HG03442 (cell line): Measurements from ENCODE around the gene CATSPER4.
A peak's percentile ranks its signal among the peaks of the same experiment; 100 is the strongest.
"Not testable (repeated sequence)": the region's sequence is repeated elsewhere in the genome, so short reads cannot be mapped to it uniquely, and the experiment has no call there.

Source experiments
- ATAC-seq: cut with Tn5 transposase; IDR thresholded peaks from one replicate; pipeline ENCODE4 v1.9.1; 2021; ENCODE audit warnings: mild to moderate bottlenecking, moderate library complexity; ENCODE audit not compliant: unreplicated experiment

The CATSPER4 gene

DNA sequence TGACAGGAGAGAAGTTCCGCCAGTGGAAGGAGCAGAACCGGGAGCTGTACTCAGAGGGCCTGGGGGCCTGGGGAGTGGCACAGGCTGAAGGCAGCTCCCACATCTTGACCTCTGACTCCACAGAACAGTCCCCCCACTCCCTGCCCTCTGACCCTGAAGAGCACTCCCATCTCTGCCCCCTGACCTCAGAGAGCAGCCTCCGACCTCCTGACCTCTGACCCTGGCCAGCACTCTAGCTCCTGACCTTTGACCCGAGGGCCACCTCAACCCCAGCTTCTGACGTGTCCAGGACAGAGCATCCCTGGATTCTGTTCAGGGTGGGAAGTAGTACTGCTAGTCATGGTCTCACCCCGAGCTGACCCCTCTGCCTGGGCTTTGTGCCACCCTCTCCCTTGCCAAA lies 1.1 kb upstream of the CATSPER4 start:
- ATAC-seq, result no peak

DNA sequence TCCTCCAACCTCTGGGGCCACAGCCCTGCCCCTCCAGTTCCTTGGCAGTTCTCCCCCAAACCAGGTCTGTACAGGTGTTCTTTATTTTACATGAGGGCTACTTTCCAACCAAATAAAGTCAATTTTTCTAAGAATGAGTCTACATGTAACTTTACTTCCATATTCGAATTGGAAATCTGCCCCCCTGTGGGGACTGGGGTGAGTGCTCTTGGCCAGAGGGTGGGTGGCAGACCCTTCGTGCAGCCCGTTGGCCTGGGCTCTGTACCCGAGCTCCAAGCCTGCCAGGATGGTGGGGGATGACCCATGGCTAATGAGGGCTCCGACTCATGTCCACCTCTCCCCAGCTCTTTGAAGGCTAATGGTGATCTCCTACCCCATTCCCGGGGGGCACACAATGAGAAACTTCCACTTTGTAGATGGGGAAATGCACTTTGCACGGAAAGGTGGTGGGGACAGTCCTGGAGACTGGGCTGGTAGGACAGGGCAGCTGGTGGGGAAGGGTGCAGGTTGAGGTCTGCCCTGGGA lies 589 bp upstream of the CATSPER4 start:
- ATAC-seq, result no peak

DNA sequence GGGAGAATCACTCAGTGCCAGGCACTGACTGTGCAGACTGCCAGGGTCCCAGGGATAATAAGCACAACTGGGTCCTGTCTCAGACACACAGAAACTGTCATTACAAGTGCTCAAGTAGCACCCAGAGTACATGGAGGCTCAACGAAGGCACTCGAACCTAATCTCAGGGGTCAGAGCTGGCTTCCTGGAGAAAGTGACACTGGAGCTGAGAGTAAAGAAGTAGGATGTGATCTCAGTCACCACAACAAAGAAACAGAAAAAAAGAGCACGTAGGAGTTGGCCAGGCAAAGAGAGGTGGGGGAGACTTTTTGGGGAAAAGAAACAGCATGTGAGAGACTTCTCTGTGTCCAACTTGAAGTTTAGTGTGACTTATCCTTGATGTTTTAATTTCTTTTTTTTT lies 1.3 kb downstream of the CATSPER4 start:
- ATAC-seq, result no peak

DNA sequence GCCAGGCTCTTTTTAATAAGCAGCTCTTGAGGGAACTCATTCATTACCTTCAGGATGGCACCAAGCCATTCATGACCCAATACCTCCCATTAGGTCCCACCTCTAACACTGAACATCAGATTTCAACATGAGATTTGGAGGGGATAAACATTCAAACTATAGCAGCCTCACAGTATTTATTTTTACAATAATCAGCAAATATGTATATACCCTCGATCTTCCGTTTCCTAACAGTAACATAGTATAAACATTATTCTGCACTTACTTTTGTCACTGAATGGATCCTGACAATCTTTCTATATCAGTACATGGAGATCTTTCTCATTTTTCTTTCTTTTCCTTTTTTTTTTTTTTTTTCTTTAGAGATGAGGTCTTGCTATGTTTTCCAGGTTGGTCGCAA lies 5.4 kb downstream of the CATSPER4 start:
- ATAC-seq, result no peak

DNA sequence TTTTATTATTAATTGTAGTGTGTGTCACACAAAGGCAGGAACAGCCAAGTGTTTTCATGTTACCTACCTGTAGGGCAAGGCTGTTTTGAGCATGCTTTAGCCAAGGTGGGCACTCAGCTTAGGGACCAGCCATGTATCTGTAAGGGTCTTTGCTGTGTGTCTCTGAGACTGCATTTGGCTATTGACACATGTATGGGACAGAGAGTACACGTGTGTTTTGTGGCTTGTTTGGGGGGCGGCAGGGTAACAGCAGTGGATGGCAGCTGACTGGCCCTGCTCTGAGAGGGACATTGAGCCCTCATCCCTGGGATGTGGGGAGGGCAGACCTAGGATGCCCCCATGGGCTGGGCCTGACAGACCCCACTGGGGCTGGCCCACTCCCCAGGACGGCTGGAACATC lies 6.9 kb downstream of the CATSPER4 start:
- ATAC-seq, result no peak

DNA sequence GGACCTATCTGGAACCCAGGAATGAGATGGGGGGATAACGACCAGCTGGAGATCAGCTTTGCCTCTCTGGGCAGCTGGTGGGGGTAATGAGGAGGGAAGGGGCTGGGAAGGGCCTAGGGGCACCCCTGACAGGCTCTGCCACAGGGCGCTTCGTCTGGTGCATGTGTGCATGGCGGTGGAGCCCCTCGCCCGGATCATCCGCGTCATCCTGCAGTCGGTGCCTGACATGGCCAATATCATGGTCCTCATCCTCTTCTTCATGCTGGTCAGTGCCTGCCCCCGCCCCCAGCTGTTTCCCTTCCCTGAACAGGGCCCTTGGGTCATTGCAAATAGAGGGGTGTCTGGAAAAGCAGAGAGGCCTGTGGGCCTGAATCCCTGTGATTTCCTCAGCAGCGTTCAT lies 7.4 kb downstream of the CATSPER4 start:
- ATAC-seq, result no peak

DNA sequence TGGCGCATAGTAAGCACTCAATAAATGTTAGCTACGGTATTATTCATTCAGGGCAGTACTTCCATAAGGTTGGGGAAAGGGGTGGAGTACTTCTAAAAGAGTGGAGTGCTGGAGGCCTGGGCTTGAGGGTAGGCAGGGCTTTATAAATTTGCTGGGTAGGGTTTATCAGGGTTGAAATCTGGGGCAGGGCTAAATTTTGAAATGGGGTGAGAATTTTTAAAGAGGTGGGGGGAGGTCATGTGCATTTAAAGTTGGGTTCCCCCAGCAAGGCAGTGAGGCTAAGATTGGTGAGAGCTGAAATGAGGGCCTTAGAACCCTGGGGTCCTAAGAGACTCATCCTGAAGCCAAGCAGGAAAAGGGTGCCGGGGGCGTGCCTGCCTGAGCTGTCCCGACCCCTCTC lies 10.0 kb downstream of the CATSPER4 start:
- no peak for ATAC-seq

DNA sequence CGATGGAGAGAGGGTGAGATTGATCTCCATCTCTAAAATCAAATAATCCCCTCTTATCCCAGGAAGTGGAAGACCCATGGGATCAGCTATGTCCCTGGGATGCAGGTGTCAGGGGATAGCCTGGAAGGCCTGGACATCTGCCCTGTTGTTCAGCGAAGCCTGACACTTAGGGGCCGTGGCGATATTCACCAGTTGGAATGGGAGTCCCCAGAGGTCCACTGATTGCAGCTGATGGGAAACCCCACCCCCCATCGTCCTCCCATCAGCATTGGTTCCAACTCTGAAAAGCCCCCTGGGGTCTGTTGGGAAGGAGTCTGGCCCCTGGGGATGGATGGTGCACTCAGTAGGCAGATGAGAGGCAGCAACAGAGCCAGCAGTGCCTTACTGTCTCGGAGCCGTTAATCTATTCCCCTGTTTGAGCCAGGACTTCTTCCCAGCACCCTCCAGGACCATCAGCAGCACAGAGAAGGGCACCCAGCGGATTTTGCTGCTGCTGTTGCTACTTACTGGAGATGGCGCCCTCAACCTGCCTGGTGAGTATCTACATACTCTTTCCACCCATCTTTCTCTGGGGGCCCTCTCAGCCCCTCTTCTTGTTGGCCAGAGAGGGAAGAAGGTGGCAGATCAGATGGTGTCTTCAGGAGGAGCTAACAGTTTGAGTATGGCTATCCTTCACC lies 13.4 kb downstream of the CATSPER4 start:
- no peak for ATAC-seq

DNA sequence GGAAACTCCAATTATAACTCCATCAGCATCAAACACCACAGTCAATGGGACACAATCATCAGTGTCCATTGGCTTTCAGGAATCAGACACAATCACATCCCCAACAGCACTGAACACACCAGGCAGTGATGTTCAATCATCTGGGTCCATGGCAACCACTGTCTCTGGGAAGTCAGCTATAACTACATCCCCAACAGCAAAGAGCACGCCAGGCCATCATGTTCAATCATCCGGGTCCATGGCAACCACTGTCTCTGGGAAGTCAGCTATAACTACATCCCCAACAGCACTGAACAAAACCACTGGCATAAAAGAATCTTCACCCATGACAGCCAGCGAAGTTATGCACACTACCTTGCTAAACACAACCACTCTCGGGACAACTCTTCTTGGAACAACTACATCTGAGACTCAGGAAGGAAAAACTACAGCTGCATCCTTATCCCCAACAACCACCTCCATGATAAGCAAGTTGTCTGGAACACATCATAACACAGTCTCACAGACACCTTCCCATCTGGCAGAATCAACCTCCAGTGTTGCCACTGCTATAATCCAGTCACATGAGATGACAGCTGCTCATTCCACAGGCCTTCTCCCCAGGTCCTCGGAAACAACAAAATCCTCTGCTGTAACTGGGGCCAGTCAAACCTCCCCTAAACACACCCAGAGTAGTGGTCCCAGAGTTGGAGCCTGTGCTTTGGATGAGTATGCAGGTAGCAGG lies 19.9 kb downstream of the CATSPER4 start:
- no peak for ATAC-seq

DNA sequence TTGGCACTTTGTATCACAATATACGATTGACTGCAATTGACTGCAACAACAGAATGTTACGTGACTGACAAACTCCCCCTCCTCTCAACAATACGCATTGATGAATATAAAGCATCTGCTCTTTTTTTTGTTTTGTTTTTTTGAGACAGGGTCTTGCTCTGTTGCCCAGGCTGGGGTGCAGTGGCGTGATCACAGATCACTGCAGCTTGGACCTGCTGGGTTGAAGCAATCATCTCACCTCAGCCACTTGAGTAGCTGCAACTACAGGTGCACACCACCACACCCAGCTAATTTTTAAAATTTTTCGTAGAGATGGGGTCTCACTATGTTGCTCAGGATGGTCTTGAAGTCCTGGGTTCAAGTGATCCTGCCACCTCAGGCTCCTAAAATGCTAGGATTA lies 22.3 kb downstream of the CATSPER4 start:
- ATAC-seq, result no peak

DNA sequence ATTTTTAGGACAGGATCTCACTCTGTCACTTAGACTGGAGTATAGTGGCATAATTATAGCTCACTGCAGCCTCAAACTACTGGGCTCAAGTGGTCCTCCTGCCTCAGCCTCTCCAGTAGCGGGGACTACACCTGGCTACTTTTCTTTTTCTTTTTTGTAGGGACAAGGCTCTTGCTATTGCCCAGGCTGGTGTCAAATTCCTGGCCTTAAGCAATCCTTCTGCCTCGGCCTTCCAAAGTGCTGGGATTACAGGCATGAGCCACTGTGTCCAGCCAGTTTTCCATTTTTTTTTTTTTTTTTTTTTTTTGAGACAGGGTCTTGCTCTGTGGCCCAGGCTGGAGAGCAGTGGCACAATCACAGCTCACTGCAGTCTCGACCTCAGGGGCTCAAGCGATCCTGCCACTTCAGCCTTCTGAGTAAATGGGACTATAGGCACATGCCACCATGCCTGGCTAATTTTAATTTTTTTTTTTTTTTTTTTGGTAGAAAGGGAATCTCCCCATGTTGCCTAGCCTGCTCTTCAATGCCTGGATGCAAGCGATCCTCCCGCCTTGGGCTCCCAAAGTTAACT lies 23.0 kb downstream of the CATSPER4 start:
- ATAC-seq, result no peak

DNA sequence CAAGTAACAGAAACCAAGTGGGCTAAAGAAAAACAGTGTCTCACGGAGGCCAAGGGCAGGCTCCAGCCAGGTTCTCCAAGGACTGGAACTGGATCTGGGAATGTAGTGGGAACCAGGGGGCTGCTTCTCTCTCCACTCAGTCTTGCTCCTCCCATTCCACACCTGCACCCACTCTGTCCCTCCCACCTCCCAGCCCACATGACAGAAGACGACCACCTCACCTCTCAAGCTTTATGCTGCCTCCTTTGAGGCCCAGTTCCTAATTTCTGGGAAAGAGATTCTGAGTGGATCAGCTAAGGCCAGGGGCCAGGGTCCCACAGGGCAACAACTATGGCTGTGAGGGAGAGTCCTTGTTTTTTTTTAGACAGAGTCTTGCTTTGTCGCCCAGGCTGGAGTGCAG lies 24.8 kb downstream of the CATSPER4 start:
- no peak for ATAC-seq

DNA sequence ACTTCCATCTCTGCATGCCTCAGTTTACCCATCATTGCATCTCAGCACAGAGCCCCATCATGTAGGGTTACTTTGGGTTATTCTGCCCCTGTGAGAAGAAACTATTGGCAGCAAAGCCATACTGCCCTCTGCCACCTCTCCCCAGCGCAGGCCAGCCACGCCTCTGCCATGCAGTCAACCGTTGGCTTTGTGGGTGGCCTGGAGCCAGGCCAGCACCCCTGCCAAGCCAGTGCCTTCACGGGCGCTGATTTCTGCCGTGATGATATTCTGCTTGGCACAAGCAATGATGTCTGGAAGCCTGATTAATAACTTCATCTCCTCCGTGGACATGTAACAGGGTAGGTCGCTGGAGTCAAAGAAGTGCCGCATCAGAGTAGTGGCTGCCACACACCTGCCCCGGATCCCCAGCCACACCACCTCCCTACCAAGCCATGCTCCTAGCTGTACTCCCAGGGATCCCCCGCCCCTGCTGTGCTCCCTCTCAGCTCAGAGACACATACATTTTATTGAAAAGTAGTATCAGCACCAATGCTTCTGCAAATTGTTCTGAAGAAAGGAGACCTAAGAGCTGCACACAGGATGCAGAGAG lies 28.6 kb downstream of the CATSPER4 start:
- no peak for ATAC-seq

DNA sequence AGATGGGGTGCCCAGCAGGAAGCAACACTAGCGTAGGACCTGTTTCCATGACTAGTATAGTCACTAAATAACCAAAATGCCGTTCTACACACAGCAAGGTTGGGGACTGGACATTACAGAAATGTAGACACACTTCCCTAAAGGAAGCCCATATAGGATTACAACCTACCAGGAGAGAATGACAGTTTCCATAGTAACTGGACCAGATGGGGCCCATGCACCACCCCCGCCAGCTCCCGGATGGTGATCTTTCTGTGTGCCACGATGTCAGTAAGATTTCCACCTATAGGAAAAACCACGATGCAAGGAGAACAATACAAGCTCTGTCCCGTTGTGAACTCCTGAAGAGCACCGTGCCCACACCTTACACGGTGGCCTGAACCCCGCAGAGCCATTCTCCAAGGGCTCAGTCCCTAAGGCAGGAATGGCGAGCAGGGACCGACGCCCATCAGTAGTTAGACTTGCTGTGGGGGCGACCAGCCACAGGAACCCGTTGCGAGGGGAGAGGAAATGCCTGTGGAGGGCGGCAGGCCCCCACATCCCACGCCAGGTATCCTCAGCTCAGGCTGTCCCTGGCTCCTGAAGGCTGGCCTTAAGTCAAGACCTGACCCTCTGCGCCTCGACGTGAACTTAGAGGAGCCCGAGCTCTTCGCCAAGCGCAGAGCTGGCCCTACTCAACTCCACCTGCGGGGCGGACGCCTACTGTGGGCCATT lies 30.0 kb downstream of the CATSPER4 start:
- ATAC-seq, result no peak

DNA sequence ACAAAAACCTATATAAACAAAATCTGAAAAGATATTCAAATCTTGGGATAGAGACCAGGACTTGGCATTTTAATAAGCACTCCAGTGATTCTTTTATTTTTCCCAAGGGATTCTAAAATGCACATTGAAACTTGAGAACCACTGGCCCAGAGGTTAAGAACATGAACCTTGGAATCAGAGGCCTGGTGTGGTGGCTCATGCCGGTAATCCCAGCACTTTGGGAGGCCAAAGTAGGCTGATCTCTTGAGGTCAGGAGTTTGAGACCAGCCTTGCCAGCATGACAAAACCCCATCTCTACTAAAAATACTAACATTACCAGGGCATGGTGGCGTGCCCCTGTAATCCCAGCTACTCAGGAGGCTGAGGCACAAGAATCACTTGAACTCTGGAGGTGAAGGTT lies 30.7 kb downstream of the CATSPER4 start:
- no peak for ATAC-seq

DNA sequence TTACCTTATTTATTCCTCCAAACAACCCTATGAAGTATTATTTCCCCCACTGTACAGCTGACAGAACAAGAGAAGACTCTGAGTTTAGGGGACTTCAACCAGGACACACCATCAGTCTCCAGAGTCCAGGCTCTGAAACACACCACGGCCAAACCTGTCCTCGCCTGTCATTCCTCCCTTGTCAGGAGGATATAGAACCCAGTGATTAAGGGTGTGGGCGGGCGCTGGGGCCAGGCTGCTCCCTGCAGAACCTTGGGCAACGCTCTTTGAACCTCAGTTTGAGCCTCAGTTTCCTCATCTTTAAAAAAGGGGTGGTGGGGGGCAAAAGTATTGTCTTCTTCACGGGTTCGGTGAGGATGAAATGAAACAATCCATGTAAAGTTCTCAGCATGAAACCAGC lies 34.2 kb downstream of the CATSPER4 start:
- no peak for ATAC-seq

DNA sequence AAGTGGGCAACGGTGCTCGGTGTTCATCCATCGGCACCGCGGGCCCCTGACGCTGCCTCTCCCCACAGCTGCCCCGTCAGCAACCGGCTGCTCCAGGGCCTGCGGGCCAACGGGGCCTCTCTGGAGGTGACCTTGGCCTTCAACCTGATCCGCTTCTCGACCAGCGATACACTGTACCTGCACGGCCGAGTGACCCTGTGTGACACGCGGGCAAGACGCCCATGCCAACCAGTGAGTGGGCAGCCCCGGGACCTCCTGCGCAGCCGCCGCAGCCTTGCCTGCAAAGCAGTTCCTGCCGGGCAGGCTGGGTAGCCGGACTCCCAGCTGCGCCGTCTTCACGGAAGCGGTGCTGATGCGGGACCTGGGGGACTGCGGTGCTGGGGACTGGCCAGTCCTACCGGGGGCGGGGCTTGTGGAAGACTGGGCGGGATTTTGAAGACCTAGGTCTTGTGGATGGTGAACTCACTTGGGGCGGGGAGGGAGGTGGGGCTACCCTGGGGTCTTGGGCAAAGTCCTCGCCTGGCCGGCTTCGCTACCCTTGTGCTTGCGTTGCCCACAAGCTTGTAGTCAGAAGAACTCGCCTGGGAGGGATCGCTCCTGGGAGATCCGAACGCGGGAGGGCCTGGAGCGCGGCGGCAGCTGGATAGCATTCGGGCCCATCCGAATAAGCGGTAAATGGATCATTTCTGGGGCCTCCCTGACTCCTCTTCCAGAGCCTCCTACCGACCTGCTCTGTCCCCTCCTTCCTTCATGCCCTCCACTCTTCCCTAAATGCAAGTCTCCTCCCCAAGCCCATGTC lies 34.8 kb downstream of the CATSPER4 start:
- no peak for ATAC-seq

DNA sequence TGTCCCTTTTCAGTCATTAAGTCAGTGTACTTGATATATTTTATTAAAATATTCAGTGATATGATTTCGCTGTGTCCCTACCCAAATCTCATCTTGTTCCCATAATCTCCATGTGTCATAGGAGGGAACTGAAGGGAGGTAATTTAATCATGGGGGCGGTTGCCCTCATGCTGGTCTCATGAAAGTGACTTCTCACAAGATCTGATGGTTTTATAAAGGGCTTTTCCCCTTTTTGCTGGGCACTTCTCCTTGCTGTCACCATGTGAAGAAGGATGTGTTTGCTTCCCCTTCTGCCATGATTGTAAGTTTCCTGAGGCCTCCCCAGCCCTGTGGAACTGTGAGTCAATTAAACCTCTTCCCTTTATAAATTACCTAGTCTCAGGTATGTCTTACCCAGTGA lies 40.3 kb downstream of the CATSPER4 start:
- ATAC-seq, result not testable (repeated sequence)

DNA sequence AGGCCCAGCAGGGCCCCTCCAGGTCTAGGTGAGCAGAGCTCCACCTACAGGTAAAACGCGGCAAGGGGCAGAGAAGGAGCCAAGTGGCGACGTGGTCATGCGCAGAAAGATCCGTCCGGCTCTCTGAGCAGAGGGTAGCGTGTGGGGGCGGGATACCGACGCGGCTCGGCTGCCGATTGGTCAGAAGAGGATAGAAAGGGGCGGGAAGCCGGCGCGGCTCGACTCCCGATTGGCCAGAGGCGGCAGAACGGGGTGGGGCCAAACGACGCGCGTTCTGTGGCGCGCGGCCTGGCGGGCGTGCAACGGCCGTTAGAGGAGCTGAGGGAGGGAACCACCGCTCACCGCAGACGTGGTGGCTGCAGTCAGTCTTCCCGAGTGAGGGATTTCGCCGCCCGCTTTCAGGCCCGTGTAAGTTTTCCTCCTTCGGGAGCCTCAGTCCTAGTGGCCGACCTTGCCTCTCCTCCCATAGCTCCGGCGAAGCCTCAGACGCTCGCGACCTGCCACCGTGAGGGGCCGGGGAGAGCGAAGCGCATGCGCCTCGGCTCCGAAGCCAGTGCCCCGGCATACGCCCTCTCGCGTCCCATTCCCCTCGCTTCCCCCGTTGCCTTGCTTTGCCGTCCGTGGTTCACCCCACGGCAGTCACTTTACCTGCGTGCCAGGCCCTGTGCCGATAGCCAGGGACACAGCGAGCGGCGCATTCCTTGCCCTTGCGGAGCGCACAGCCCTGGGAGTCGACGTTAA lies 43.7 kb downstream of the CATSPER4 start, which contains the start of gene CEP85:
Gene CEP85, plus strand, starts transcription at position 298 of the 741 bp plus-strand sequence. CDS start 5,584 bp downstream, outside the sequence.
- ATAC-seq, result peak; percentile 87
